GM18867 (cell line): ENCODE results near the gene PYGB.

Experiments
- ATAC-seq: cut with Tn5 transposase; IDR thresholded peaks from one replicate; pipeline ENCODE4 v1.9.1; 2021; ENCODE audit warnings: mild to moderate bottlenecking, moderate library complexity; ENCODE audit not compliant: unreplicated experiment

Gene PYGB

DNA sequence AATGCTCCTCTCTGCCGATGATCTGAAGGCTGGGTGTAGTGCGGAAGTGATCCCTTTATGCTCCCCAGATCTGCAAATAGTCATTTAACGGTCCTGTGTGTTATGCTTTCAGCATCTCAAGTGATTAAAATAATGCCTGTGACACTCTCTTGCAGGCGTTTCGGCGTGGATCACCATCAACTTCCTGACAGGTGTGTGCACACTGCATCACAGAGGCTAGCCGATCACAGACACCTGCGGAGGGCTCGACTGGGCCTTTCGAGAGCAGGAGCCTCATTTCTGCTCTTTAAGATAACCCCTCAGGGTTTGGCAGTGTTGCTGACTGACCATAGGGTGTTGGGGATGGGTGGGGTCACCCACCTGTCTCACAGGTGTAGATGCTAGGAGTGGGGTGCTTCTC lies 32.4 kb upstream of the PYGB start:
- ATAC-seq: no peak

DNA sequence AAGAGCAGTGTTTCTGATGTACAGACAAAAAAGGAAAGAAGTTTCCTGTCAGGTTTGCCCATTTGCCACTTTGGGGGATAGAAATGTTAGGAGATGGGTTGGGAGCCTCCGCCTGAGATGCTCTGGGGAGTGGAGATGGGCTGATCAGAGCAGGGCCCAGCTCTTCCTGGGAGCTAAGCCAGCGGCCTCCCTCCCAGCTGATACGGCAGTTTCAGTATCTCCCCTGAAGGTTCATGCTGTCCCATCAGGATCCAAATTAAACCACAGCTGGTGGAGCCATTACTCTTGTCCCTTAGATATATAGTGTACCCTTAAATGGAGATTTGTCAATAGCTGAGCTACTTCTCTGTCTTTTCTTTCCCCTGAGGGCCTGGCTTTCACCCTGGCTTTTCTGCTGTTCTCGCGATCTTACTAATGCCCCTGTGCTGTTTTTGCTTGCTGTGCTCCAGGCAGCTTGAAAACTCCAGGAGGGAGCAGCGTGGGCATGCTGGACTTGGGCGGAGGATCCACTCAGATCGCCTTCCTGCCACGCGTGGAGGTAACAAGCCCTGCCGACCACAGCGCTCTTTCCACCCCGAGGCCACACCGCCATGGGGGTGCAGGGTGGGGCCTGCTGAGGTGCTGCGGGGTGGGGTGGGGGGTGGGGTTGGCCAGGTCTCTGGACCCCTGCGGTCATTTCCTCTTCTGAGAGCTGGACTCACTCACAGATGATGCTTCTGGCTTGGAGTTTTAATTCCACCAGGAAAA lies 31.5 kb upstream of the PYGB start:
- ATAC-seq: no peak

DNA sequence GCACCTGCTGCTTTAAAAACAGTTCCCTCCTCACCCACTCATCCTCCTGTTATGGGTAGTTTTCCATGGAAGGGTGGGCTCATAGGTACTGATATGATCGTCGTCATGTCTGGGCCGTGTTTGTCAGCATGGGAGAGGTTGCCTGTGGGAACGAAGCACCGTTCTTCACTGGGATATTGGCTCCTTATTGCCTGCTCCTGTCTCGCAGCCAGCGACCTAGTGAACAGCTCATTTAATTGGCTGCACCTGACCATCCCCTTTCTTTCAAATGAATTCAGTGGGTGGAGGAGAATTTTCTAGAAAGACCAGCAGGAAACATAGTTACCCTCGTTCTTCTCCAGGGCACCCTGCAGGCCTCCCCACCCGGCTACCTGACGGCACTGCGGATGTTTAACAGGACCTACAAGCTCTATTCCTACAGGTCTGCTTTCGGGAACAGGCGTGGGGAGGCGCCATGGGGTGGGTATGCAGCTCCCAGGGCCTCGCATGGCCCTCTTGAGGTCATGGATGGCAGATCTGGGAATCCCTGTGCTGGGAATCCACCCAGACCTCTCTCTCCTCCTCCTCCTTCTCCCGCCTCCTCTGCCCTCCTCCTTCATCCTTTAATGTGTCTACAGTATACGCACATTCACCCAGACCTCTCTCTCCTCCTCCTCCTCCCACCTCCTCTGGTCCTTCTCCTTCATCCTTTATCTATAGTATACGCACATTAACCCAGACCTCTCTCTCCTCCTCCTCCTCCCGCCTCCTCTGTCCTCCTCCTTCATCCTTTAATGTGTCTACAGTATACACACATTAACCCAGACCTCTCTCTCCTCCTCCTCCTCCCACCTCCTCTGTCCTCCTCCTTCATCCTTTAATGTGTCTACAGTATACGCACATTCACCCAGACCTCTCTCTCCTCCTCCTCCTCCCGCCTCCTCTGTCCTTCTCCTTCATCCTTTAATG lies 30.4 kb upstream of the PYGB start:
- ATAC-seq: no peak

DNA sequence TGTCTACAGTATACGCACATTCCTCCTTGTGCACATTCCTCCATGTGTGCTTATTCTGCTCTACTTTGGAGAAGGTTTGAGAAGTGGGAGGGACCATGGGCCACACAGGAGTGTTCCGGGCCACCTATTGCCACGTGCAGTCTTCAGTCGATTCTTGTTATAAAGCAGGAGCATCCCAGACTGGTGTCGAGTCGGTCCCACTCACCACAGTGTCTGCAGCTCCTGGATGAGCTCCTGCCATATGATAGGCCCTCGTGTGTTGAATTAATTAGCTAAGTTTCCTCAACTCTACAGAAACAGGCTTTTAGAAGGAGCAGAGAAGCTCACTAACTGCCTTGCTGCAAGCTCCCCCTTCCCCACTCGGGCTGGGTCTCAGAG lies 29.8 kb upstream of the PYGB start:
- ATAC-seq: no peak

DNA sequence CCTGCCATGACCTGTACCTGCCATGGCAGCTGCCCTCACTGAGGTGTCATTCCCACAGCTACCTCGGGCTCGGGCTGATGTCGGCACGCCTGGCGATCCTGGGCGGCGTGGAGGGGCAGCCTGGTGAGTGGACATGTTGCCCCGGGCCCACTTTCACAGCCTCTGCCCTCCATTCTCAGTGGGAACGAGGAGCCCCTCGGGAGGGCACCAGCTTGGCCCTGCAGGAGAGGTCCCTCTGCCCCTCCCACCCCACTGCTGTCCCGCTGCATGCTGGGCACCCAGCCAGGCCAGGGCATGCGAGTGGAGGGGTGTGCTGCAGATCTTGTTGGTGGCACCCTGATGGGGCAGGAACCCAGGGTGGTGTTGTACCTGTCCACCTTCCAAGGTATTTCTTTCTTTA lies 29.4 kb upstream of the PYGB start:
- no peak for ATAC-seq

DNA sequence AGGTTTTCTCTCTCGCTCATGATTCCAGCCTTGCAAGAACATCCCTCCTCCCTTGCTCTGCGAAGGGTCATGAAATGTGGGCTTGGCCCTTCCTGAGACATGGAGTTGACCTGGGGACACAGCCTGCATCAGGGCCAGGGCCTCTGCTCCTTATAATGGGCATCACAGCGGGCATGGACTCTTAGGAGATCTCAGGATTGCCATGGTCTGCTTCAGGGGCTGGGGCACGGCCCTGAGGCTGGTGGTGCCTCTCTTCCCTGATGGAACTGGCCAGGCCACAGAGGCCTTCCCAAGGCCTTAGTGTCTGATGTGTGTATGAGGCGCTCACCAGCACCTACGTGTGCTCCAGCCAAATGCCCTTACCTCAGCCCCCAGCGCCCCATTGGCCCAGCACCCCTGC lies 28.5 kb upstream of the PYGB start:
- ATAC-seq: no peak

DNA sequence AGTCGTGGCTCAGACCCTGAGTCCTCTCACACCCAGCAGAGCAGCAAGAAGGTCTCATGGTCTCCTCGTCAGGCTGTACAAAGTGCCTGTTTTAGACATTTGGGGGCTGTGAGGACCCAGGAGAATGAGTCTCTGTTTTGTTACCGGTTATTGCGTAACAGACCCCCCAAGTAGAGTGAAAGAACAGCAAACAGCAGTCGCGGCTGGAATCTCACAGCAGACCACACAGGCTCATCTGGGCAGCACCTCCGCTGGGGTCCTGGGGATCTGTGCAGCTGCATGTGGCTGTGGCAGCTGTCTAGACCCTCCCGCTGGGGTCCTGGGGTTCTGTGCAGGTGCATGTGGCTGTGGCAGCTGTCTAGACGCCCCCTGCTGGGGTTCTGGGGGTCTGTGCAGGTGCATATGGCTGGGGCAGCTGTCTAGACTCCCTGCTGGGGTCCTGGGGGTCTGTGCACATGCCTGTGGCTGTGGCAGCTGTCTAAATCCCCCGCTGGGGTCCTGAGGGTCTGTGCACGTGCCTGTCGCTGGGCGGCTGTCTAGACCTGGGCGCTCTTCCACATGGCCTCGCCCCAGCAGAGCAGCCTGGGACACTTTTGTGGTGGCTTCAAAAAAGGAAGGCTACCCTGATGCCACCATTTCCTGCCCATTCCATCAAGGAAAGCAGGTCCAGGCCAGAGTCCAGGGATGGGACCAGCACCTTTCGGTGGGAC lies 27.7 kb upstream of the PYGB start:
- ATAC-seq: no peak

DNA sequence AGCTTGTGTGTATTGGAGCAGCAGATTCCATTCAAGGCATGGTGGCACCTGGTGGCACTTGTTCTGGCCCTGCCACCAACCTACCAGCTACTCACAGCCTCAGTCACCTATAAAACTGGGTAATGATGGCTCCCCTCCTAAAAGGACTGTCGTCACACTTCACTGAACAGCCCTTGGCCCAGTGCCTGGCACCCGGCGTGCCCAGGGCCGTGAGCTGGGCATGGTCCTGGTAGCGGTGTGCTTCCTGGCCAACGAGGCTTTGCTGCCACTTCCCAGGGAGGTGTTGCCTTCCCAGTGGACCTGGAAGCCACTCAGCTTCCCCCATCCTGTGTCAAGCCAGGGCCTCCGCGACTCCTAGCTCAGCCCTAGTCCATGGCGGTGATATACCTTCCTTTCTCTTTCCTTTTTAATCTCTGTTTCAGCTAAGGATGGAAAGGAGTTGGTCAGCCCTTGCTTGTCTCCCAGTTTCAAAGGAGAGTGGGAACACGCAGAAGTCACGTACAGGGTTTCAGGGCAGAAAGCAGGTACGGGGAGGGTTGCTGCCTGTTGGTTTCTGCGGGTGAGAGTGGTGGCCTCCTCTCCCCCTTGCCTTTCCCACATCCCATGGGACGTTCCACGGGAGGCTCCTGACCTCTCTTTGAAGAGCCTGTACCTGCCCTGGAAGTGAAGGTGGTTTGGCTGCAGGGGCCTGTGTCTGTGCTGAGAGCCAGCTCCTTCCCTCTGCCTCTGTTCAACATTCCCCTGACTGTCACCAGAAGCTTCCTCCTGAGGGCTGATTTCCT lies 26.9 kb upstream of the PYGB start:
- no peak for ATAC-seq

DNA sequence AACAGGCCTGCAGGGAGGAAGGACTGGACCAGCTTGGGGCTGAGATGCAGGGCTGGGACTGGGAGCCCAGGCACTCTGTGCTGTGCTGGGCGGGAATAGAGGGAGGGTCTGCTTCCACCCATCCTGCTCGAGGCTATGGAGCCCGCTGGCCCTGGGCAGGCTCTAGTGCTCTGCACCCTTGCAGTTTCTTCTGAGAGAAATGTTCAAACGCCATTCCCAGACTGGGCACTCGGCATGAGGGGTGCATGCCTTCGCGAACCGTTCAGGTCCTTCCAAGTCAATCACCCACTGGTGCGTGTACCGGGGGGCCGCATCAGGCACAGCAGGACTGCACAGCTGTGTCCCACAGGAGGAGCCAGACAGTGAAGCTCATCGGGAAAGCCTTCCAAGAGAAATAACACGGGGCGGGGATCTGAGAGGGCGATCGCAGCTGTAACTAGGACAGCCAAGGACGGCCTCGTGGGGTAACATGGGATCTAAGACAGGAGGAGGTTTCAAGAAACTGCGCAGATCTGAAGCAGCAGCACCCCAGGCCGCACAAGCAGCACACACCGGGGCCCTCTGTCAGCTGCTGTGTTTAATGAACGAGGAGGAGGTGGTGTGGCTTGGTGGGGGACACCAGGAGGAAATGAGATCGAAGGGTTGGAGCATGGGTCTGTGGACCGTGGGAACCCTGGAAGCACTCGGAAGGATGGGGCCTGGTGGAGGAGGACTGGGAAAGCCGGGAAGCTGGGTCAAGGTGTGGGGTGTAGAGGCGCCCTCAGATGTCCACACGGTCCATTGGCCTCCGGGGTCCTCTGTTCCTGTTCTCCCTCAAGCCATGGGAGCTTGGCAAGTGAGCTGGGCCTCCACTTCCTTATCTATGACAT lies 26.1 kb upstream of the PYGB start:
- ATAC-seq: no peak

DNA sequence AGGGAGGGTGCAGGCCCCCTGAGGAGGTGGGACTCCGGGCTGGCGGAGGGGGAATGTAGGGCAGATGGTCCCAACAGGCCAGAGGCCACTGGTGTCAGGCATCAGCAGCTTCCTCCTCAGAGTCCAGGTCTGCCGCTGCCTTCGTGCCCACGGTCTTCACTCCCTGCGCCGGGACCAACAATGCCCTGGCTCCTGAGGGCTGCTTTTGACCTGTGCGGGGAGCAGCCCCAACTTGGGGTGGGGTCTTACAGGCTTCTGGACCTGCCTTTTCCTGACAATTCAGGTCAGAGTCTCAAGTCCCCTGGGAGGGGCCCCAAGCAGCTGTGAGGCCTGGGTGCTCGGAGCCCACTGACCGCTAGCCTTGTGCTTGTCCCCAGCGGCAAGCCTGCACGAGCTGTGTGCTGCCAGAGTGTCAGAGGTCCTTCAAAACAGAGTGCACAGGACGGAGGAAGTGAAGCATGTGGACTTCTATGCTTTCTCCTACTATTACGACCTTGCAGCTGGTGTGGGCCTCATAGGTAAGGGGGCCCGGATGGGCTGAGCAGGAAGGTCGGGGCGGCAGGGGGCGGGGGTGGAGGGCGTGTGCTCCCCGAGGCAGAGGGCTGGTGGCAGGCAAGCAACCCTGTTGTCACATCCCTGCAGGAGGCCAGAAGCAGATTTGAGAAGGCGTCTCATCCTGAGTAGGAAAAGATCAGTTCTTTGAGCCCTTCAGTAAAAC lies 25.3 kb upstream of the PYGB start:
- ATAC-seq: no peak

DNA sequence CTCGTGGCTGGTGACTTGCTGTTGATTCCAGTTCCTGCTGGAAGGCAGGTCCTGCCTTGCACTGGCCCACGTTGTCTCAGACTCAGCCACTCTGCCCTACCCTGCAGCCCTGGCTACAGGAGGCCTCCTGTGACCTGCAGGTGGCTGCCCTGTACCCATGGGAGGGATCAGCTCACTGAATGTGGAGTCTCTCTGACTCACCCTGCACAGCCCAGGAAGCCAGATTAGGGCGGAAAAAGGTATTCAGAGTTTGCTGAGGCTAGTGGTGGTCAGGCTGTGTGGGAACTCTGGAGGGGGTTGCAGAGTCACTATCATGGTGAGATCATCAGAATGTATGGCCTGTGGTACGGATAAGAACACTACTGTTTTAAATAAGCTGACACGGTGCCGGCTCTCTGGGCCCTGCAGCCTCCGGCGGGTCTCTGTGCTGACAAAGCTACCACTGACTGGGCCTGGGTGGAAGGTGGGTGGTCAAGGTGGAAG lies 24.7 kb upstream of the PYGB start:
- ATAC-seq: no peak

DNA sequence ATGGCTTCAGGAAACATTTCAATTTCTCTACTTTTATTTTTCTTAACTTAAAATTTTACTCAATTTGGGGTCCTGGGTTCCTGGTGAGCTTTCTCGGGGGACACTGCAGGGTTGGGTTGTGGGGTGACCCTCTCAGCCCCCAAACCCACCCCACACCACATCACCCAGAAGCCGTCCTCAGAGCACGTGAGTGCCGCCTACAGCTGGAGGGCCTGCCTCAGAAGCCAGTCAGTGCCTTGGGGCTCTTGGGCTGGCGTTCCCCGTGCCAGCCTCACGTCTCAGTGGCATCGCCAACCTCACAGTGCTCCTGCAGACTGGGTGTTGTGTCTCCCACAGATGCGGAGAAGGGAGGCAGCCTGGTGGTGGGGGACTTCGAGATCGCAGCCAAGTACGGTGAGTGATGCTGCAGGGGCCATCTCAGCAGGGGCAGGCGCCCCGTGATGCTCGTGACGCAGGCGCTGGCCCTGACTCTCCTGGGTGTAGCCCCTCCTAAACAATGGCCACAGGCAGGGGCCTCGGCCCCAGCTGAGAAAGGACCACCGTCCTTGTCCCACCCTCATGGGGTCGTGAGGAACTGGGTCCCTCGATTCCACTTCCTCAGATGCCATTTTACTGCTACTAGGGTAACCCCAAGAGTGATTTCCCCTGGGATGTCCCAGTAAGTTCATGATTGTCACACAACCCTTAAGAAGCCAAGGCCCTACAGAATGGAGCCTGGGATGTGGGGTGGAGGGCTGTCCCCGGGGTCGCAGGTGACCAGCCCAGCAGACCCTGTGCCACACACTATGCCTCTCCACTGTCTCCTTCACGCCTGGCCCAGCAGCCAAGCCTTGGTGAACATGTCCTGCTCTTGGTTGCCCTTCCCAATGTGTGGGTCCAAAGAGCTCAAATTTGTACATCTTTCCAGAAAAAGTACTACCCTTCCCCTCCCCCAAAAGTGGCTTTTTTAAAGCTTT lies 23.8 kb upstream of the PYGB start:
- ATAC-seq: no peak

DNA sequence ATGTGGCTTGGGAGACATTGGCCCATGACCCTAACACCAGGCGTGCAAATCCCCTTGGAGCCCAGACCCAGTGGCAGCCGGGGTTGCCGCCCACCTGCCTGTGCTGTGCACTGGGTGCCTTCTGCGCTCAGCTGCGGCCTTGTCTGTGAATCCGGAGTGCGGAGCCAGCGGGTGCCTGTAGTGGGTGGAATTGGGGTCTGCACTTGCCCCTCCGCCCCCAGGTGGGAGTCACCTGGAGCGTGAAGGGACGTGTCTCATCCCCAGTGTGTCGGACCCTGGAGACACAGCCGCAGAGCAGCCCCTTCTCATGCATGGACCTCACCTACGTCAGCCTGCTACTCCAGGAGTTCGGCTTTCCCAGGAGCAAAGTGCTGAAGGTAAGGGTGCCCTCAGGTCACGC lies 22.9 kb upstream of the PYGB start:
- ATAC-seq: no peak

DNA sequence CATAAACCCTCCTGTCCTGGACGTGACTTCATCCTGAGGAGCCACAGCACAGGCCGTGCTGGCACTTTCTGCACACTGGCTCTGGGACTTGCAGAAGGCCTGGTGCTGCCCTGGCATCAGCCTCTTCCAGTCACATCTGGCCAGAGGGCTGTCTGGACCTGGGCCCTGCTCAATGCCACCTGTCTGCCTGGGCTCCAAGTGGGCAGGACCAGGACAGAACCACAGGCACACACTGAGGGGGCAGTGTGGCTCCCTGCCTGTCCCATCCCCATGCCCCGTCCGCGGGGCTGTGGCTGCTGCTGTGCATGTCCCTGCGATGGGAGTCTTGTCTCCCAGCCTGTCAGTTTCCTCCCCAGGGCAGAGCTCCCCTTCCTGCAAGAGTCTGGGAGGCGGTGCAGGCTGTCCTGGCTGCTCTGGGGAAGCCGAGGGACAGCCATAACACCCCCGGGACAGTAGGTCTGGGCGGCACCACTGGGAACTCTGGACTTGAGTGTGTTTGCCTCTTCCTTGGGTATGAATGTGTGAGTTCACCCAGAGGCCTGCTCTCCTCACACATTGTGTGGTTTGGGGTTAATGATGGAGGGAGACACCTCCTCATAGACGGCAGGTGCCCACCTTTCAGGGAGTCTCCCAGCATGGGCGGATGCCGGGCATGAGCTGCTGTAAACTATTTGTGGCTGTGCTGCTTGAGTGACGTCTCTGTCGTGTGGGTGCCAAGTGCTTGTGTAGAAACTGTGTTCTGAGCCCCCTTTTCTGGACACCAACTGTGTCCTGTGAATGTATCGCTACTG lies 22.0 kb upstream of the PYGB start:
- ATAC-seq: no peak

DNA sequence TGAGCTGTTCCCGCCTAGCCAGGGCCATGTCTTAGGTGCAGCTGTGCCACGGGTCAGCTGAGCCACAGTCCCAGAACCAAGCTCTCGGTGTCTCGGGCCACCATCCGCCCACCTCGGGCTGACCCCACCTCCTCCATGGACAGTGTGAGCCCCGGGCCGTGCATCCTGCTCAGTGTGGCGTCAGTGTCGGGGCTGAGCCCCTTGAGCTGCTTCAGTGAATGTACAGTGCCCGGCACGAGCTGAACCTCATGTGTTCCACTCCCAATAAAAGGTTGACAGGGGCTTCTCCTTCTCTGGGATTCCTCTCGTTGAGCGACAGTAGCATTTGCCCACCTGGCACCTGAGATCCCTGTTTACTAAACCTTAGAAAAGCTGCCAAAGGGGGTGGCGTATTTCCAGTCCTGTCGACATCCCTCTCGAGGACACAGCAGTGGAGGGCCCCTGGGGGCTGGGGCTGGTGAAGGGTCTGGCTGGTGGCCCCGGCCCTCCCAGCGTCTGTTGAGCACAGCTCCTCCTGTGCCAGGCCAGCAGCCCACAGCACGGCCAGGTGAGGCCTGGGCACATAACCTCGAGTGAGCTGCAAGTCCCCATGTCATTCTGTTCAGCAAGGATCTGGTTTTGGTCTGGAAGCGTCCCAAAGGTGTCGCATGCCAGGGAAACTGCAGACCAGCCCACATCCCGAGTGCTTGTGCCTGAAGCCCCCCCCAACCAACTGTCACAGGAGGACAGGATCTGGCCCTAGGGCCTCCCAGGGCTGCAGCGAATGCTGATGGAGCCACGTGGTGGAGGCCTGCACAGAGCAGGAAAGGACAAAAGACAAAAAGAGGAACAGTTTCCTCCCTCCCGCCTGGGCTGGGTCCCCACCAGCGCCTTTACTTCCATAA lies 21.2 kb upstream of the PYGB start:
- ATAC-seq: no peak

DNA sequence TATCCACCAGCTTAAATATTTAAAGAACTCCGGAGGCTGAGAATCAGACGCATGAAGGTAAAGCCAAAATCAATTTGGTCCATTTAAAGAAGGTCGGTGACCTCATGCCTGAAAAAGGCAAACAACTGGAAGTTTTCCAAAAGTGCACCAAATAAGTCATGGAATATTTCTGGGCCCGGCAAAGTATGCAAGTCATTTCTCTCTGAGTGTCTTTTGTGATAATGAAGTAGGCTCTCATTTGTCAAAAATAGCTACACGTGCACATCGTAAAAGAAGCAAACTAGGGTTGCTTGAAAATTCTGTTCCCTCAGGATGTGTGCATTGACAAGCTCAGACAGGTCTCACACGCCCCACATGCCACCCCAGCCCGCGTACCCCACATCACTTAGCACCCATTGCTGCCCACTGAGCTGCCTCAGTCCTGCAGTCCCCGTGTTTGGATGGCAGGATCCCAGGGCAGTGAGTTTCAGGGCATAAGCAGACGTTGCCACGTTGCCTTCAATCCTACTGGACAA lies 20.5 kb upstream of the PYGB start:
- no peak for ATAC-seq
